HG03439 (cell line): Measurements from ENCODE around the gene ELAVL3.
"Not testable (repeated sequence)": the region's sequence is repeated elsewhere in the genome, so short reads cannot be mapped to it uniquely, and the experiment has no call there.

Experiments
- ATAC-seq: cut with Tn5 transposase; IDR thresholded peaks from one replicate; pipeline ENCODE4 v1.9.1; 2021; ENCODE audit warnings: mild to moderate bottlenecking, moderate library complexity; ENCODE audit not compliant: unreplicated experiment

The ELAVL3 gene

GRCh38 chr19:11460207-11460606 is 20.6 kb downstream of the ELAVL3 start:
- ATAC-seq: no peak

GRCh38 chr19:11458912-11459311 is 21.9 kb downstream of the ELAVL3 start:
- ATAC-seq: not testable (repeated sequence)

DNA sequence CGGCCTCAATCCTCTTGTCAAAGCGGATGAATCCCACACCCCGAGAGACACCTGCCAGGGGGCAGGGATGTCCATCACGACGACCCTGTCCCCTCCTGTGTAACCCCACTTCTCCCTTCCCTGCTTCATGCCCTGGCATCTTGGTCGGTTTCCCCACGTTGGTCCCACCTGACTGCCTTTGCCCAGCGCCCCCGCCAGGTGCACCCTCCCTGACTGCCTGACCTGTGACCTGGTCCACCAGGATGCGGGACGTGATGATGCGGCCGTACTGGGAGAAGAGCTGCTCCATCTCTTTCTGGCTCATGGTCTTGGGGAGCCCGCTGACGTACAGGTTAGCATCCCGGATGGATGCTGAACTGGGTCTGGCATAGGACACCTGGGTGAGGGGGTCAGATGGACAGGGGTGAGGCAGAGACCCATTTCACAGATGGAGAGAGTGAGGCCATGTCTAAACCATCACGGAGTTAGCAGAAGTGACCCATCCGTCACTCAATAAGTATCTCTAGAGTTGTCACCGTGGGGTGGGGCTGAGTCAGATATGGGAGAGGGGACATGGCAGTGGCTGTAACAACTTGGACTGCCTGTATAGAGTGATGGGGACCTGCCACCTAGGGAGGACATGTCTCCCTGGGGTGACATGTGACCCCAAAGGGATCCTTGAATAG is 22.5 kb downstream of the ELAVL3 start:
- no peak for ATAC-seq

DNA sequence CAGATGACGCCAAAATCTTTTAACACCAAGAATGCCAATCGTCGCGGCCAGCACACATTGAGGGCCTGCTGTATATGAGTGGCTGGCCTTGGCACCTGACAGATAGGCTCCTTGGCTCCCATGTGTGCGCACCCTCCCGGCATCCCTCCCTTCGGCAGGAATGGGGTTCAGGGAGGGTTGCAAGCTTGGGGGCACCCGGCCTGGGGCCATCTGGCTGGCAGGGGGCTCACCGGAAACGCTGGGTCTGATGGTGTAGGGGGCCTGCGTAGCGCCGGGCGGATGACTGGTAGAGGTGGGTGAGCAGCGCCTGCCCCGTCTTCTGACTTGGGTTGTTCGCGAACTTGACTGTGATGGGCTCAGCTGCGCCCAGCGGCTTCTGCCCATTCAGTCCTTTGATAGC is 23.0 kb downstream of the ELAVL3 start:
- ATAC-seq: no peak

GRCh38 chr19:11457115-11457514 is 23.7 kb downstream of the ELAVL3 start:
- ATAC-seq: no peak

DNA sequence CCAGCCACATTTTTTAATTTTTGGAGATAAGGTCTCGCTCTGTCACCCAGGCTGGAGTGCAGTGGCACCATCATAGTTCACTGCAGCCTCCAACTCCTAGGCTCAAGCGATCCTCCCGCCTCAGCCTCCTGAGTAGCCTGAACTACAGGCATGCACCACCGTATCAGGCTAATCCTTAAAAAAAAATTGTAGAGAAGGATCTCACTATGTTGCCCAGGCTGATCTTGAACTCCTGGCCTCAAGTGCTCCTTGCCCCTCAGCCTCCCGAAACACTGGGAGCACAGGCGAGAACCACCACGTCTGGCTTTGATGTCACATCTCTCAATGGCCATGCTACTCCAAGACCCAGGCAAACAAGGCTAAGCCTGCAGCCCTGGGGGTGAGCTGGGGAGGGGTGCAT is 24.2 kb downstream of the ELAVL3 start:
- ATAC-seq: no peak

- ATAC-seq: not testable (repeated sequence)
Measured at GRCh38 chr19:11455233-11455554, 25.7 kb downstream of the ELAVL3 start.

GRCh38 chr19:11453468-11454341 is 27.1 kb downstream of the ELAVL3 start:
- ATAC-seq: no peak

- ATAC-seq: no peak
Measured at GRCh38 chr19:11452620-11453310, 28.1 kb downstream of the ELAVL3 start.

GRCh38 chr19:11451871-11452619 is 28.8 kb downstream of the ELAVL3 start:
- no peak for ATAC-seq

DNA sequence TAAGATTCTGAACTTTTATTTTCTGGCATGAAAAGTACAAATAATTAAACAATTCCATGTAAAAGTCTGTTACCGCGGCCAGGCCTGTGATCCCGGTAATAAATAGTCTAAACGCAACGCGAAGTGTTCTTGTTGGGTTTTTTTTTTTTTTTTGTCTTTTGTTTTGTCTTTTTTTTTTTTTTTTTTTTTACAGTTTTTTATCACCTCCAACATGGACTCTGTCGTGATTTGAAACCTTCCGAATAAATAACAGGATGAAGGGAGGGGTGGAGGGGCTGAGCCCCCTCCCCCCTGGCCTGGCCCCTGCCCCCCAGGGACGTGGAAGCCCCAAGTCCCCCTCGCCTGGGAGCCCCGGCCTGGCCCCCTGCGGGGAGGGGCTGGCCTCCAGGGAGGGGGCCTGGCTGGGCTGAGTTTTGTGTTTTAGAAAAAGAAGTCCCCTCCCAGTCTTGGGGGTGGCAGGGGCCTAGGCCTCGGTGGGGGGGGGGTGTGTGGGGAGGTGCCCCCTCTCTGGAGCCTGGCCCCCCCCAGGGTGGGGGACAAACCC is 29.4 kb downstream of the ELAVL3 start:
- ATAC-seq: no peak

DNA sequence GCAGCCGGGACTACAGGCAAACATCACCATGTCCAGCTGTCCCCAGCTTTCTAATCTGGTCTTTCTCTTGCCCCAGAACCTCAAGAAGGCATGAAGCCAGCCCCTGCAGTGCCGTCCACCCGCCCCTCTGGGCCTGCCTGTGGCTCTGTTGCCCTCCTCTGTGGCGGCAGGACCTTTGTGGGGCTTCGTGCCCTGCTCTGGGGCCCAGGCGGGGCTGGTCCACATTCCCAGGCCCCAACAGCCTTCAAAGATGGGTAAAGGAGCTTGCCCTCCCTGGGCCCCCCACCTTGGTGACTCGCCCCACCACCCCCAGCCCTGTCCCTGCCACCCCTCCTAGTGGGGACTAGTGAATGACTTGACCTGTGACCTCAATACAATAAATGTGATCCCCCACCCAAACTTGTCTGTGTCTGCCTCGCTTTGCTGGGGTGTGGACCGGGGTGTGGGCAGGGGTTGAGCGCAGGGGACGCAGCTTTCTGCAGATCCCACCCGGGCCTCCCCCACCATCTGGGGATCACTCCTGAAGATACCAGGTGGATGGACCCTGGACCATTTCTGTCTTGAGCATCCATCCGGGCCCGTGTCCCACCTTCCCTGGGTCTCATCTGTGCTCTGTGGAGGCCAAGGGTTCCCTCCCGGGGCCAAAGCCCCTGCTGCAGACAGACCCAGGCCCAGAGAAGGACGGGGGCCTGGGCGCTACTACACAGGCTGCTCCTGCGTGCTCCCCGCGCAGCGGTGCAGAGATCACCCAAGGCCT is 30.1 kb downstream of the ELAVL3 start:
- no peak for ATAC-seq

DNA sequence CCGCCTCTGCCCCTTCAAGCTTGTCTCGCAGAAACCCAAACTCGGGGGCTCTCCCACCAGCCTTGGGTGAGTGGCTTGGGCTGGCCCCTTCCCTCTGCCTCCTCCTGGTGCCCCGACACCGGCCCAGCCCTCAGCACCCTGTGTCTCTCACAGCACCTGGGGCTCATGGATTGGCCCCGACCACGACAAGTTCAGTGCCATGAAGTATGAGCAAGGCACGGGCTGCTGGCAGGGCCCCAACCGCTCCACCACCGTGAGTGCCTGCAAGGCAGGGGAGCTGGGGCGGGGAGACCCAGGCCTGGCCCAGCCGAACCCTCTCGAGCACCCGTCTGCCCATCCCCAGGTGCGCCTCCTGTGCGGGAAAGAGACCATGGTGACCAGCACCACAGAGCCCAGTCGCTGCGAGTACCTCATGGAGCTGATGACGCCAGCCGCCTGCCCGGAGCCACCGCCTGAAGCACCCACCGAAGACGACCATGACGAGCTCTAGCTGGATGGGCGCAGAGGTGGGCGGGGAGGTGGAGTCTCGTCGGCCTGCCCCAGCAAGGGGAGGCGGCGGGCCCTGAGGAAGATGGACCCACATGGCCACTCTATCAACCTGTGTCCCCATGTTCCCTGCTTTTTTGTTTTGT is 31.8 kb downstream of the ELAVL3 start:
- no peak for ATAC-seq

DNA sequence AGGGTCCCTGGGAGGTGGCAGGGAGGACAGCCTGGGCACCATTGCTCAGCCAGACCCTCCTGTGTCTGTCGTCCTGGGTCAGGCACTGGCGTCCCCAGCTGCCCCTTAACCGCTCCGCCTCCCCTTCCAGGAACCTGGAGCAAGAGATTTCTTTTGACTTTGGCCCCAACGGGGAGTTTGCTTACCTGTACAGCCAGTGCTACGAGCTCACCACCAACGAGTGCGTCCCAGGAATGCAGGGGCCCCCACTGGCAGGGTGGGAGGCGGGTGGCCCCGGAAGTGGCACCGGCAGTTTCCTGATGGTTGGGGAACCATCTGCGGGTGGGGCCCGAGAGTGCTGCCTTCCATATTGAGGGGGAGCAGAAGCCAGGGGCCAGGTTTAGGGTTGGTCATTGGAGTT is 32.4 kb downstream of the ELAVL3 start:
- ATAC-seq: no peak

DNA sequence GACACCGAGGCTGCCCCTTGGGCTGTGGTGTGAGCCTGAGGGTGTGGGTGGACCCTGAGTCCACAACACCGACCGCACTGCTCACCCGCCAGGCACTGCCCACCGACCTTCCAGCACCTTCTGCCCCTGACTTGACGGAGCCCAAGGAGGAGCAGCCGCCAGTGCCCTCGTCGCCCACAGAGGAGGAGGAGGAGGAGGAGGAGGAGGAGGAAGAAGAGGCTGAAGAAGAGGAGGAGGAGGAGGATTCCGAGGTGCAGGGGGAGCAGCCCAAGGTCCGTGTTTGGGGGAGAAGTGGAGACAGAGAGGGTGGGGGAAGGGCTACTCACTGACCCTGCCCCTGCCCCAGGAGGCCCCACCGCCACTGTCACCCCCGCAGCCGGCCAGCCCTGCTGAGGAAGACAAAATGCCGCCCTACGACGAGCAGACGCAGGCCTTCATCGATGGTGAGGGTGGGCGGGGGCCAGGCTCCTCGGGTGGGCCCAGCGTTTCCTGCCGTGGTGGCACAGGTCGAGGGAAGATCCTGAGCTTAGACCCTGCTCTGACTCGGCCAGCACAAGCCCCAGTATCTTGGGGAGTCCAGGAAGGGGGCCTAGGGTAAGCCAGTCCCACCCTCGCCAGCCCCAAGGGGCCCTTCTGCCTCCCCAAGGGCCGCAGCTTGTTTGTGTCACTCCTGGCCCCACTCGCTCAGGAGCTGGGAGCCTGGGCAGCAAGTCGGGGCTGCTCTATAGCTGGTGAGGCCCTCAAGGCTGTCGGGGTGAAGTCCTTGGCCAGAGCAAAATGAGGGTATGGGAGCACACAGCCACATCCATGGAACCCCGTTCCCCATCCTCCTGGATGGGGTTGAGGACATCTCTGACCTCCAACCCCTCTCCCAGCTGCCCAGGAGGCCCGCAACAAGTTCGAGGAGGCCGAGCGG is 33.2 kb downstream of the ELAVL3 start:
- ATAC-seq: no peak

DNA sequence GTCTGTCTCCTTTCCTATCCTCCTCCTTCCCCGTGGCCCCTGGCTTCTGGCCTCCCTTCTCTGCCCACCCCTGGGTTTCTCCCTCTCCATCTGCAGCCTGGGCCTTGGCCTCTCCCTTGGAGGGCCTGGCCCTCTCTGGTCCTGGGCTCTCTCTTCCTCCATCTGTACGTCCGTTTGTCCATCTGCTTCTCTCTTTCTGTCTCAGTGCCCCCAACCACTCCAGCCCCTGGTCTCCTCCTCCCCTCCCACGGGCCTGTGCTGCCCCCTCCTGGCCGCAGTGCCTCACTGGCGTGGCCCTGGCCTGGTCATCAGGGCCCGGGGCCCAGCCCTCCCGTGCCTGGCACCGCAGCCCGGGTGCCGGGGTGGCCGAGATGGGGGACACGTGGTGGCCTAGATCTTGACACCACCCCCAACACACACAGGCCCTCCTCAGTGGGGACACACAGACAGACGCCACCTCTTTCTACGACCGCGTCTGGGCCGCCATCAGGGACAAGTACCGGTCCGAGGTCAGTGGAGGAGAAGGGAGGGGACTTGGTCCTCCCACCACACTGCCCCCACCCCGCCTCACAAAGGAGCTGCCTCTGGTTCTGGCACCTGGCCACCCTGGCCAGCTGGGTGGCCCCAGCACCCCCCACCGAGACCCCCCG is 34.1 kb downstream of the ELAVL3 start:
- ATAC-seq: no peak

DNA sequence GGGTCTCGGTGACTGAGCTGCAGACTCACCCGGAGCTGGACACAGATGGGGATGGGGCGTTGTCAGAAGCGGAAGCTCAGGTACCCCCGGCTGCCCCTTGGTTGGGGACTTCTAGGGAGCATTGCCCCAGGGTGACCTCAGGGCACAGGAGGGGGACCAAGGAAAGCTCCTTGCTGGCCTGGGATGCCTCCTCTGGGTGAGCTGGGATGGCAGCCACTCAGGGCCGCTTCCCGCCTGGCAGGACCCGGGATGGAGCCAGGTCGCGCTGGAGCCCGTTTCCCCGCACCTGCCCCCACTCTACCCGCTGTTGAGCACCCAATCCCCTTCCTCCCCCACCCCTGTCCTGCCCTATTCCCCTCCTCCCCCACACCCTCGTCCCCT is 34.6 kb downstream of the ELAVL3 start:
- ATAC-seq: no peak

DNA sequence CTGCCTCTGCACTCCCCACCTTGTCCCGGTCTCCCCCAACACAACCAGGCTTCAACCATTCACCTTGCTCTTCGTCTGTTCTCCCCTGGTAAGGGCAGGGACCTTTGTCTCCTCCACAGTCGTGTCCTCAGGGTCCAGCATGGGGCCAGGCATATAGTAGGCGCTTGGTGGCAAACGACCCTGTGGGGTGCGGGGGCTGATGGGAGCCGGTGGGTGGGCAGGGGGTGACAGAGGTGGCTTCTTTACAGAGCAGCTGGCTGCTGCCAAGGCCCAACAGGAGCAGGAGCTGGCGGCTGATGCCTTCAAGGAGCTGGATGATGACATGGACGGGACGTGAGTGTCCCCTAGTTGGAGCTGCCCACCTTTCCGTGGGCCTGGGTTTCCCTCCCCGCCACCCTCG is 35.7 kb downstream of the ELAVL3 start:
- no peak for ATAC-seq
